ENCODE results near the gene ELP4.
"Not testable (repeated sequence)": the region's sequence is repeated elsewhere in the genome, so short reads cannot be mapped to it uniquely, and the experiment has no call there.

ELP4 gene

DNA sequence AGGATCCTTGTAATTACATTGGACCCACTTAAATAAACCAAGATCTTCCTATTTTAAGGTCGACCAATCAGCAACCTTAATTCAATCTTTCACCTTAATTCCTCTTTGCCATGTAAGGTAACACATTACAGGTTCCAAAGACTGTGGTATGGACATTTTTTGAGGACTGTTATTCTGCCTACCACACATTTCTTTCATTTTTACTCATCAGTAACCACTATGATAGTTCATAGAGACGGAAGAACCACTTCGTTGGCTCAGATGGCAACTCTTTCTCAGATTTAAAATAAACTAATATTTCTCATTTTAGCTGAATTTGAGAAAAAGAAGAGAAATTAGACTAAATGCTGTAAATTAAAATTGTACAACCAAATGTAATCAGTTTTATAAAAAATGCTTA, 205.3 kb downstream of the ELP4 start:
- DNase-seq: no peak

DNA sequence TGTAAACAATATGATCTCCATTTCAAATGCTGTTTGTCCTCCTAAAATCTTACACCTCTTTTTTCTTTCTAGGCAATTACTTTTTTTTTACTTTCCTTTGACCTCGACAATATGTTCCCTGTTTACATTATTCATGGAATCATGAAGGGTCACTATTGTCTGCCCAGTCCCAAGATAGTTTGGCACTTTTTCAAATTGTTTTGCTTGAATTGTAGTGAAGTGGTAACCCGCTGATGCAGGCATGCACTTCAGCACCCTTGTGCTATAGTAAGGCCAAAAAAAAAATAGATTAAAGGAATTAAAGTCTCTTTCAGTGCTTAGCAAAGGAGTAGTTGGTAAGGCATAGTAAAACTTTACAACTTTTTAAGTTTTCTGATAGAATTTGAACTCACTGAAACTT, 210.7 kb downstream of the ELP4 start:
- DNase-seq: no peak

GRCh38 chr11:31720671-31721365, 211.3 kb downstream of the ELP4 start:
- DNase-seq: no peak

DNA sequence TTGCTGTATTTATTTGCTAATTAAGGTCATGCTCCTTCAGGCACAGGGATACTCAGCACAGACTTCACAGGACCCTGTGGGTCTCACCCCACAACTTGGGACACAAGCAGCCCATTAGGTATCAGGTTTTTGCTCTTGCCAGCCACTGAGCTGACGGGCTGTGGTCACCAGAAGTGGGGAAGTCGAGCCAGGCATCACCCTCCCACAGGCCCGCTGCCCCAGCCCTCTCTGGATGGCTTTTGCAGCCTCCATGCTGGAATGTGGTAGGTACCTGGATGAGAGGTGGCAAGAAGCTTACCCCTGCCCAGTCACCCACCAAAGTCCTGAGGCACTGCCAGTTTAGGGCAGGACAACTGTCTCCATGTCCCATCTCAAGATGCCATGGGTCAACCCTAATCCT, 213.2 kb downstream of the ELP4 start:
- no peak for DNase-seq

DNA sequence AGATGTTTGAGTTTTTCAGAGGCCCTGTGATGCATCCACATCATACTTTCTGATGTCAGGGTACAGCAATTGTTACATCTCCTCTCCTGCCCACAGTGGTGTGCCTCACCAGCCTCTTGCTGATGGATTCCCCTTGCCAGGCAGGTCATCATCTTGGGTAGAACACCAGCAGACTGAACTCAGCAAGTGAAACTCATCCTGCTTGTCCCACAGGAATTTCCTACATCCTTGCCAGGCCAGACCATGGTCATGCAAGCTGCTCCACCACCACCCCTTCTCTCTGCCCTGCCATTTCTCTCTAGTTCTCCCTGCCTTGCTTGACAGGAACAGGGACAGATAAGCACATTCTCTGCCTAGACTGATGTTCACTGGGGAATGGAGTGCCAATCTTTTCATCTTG, 215.6 kb downstream of the ELP4 start:
- no peak for DNase-seq

DNA sequence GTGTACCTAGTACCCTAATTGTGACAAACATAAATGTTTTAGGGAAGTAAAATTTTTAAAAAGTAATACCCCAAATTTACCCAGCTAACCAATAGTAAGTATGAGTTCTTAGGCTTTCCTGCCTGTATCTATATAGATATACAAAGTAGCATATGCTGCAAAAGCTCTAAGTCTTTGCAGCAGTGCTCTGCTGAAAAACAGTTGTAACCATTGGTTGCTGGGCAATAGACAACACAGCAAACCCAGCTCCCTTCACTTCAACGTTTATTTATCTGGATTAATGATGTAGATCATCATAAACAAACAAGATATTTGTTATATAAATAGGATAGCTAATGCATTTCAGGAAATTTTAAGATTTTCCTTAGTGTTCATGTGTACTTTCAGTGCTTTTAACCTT, 218.9 kb downstream of the ELP4 start:
- DNase-seq: no peak

DNA sequence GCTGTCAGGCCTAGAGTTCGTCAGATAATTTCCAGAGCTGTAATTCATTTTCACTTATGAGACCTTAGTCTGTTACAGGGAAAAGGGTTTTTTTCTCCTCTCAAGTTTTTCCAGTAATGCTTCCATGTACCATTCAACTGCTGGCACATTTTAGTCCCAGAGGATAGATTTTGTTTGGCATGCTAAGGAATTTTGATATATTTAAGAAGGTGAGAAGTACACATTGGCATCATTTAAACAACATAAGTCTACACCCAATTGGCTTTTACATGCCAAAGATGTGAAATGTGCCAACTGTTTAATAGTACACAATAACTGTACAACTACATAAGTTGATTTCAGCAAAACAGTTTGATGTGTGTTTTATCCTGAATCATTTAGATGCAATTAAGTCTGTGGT, 230.6 kb downstream of the ELP4 start:
- DNase-seq: no peak

- not testable (repeated sequence) for DNase-seq
Observed at GRCh38 chr11:31740731-31741368, 231.3 kb downstream of the ELP4 start.

DNA sequence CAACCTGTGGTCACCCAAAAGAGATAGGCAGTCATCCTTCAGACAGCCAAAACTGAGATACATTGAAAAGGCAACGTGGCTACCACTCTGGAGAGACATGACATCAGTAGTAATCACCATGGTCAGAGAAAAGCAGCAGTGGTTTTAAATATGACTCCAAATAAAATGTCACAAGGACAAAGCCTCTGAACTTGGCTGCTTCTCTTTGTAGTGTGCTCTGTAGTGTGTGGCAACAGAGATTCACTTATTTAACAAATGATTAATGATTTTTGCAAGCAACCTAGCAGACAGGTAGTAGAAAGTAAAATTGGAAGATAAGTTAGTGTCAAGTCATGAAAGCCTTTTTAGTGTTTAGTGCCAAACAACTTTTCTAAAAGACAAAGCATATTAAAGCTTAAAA, 238.0 kb downstream of the ELP4 start:
- no peak for DNase-seq

DNA sequence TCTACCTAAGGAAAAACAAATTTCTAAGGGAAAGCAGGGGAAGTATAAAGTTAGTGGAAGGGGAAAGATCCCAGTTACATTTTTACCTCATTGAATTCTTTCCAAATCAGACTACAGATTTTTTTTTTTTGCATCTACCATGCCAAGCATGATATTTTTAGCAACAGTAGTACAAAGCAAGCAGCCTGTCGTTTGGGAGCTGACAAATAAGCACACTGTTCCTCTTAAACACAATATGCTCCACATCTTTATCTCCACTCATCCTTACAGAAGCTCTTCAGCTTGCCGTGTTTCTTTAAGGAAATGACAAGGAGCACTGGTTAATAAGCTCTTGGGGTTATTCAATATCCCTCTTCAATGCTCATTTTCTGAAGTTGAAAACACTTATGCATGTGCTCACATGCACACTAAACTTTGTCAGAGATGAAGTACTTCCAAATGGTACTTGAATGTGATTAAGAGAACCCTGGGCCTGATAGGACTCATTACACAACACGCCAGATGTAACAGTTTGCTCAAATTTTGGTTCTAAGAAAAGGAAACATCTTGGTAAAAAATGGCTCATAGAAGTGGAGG, 247.8 kb downstream of the ELP4 start:
- no peak for DNase-seq

DNA sequence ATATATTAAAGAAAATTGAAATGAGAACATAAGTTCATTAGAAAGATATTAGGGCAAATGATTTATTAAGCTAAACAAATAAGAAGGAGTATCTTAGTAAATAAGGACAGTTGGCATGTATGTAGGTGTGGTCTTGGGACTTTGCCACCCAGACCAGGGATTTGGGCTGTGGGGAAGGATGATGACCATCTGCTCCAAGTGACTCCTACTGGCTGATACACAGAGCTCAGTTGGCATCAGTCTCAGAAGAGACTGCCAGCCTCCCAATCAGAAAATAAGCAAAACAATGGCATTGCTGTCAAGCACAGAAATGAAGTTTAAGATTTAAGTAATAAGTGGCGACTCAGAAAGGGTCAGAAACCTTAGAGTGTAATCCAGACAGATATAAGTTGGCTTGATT, 252.1 kb downstream of the ELP4 start:
- no peak for DNase-seq

GRCh38 chr11:31763296-31763695, 253.7 kb downstream of the ELP4 start:
- no peak for DNase-seq

DNA sequence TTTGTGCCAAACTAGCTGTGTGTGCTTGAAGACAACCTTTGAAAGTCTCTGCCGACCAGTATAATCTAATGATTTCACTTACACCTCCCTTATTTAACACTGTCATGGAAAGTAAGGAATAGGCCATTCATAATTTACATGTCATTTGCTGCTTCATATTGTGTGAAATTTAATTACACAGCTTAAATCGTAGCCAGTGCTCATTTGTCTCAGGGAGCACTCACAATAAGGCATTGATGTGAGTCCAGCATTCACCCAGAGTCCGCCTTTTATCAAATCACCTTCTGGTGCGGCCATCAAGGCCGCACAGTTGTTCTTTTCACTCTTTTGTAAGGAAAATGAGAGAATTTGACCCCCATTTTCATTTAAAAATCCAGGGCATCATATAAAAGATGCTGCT, 254.7 kb downstream of the ELP4 start:
- no peak for DNase-seq

DNA sequence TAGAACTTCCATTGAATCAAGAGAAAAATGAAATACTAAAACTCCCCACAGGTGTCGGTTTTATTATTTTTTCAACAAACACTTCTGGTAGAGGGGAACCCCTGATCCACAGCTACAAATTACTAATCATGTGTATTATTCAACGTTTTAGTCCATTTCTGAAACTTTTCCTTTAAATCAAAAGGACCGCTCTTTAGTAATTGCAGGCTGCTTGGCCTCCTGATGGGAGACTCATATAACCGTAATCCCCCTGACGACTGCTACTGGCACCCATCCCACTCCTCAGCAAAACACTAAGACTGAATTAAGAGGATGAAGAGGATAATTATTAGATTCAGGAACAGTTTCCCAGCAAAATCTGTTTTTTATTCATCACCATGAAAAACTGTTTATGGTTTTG, 255.2 kb downstream of the ELP4 start:
- no peak for DNase-seq

DNA sequence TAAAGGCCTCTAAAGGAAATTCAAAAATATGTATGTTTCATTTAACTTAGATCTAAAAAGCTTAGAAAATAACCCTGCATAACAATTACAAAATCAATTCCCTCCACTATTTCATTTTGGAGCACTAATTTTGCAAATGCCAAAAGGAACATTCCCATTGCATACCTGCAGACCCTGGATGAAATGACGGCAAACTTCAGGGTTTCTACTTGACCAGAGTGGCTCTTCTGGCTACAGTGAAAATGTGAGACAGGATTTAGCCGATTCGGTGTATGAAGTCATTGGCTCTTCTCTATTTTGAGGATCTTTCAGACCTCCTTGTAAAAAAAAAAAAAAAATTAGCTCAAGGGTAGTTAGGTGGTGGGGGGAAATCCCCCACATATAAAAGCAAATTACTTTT, 257.5 kb downstream of the ELP4 start:
- no peak for DNase-seq

DNA sequence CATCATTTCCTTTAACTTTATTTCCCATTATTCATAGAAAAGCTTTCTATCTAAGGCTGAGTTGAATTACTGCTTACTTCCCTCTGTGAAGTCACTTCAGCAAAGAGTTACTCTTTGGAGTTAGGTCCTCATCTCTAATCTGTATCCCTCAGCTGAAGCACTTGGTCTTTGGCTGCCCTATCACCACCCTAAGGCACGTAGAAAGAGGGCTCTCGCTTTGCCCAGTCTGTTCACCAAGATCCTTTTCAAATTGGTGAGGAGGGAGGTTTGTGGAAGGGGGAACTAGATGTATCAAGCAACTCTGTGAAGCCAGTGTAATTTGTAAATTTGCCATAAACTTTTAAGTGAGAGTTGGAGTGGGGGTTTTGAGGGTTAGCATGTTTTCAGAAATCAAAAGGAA, 258.1 kb downstream of the ELP4 start:
- DNase-seq: no peak

GRCh38 chr11:31768749-31769640, 259.4 kb downstream of the ELP4 start:
- no peak for DNase-seq

DNA sequence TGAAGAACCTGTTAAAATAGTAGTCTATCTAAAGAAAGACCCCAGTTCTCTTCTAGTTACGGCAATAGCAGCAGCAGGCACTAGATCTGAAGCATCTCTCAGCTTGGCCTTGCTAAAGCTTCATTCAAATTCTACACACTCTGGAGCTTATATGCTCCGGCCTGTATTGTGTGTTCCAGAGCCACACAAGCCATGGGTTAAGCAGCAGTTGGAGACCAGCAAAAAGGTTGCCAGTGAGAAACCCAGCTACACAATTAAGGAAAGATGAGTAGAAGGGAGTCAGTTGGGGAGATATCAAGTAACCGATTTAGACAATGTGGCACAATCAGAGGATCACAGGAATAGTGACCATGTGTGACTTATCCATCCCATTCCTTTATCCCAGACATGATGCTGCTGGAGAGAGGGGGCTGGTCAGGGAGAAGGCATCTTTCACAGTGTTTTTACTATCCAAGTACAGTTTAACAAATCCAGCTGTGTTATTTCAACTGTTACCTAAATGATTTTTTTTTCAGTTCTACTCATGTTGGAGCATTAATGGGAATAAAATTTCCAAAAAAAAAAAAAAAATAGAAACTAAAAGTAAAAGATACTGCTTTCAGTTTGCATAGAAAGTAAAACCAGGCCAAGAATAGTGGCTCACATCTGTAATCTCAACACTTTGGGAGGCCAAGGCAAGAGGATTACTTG, 260.6 kb downstream of the ELP4 start:
- DNase-seq: no peak

GRCh38 chr11:31772412-31772811, 262.8 kb downstream of the ELP4 start:
- no peak for DNase-seq

GRCh38 chr11:31779374-31779791, 269.8 kb downstream of the ELP4 start:
- no peak for DNase-seq

GRCh38 chr11:31780078-31780477, 270.5 kb downstream of the ELP4 start:
- no peak for DNase-seq

DNA sequence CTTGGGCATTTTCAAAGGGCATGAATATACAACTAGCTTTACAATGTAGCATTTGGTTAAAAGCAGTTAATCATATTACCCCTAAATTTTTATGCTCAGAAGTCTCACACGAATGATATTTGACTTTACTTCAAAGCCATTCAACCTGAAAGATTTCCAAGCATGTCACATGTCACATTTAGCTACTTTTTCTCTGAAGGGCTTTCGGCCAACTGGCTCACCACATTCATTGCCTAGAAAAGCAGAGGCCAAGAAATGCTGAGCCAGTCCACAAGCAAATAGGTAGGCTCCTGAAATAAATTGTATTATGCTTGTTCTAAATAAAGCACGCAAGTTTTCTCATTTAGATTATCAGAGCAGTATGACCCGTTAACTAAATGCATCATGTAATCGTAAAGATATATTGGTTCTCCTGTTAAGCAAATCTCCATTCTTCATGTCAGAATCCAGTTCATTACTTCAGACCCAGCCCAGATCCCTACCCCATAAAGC, 271.0 kb downstream of the ELP4 start:
- no peak for DNase-seq

DNA sequence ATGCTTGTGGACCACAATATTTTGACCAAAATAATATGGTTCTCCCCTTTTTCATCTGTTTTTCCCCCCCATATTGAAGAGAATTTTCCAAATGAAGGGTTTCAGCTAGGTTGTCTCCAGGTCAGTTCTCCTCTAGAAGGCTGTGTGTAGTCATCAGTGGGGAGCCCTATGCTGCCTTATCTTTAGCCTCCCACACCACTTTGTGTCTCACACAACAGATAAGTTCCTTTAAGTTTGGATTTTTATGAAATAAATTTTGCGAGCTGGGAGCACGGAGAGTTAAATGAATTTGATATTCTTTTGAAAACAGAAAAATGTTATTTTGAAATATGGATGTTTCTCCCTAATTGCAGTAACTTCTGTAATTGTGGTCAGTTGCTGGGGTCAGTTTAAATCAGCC, 272.7 kb downstream of the ELP4 start:
- no peak for DNase-seq

Data from activated naive CD4-positive, alpha-beta T cell treated with anti-CD3 and anti-CD28 coated beads, Interleukin-2, amount 50 U/mL, for 16 hours (primary cell).